Gastroesophageal sphincter (tissue), 4 donors: ENCODE results near the gene LRBA. TPM values are rescaled to one million over a fixed set of nuclear protein-coding genes. Genes with fewer than 3 reads are reported as not detected.

ENCODE experiments used
- ATAC-seq: fragments of 150-250 bp; one replicate; pipeline ENCODE4 v1.9.1; 2016; ENCODE audit warnings: mild to moderate bottlenecking, moderate library complexity
- H3K27ac ChIP-seq, 4 donors: fragments of 200-600 bp; sonication (generic) in 3 of 4; 1 replicate in 3 of 4; 2 replicates in 1 of 4; pipeline ENCODE4 v1.5.1; 2016 to 2019
- H3K27me3 ChIP-seq: fragments of 200-600 bp; sonication (generic); one replicate; pipeline ENCODE4 v1.5.1; 2019
- H3K36me3 ChIP-seq, 2 donors: fragments of 200-600 bp; sonication (generic); one replicate each; pipeline ENCODE4 v1.5.1; 2019; ENCODE audit warnings: control low read depth in 1 of 2
- H3K4me1 ChIP-seq, 3 donors: fragments of 200-600 bp; sonication (generic); 1 replicate in 2 of 3; 2 replicates in 1 of 3; pipeline ENCODE4 v1.5.1; 2016 to 2019; ENCODE audit warnings: control low read depth in 2 of 3
- H3K4me3 ChIP-seq, 2 donors: fragments of 200-600 bp; sonication (generic); one replicate each; pipeline ENCODE4 v1.5.1; 2019; ENCODE audit warnings: mild to moderate bottlenecking in 1 of 2, moderate library complexity in 1 of 2
- H3K9me3 ChIP-seq, 3 donors: fragments of 200-600 bp; sonication (generic); one replicate each; pipeline ENCODE4 v1.5.1; 2017 to 2019; ENCODE audit warnings: control low read depth in 2 of 3
- EP300 ChIP-seq: sonication (generic); formaldehyde crosslinking; IDR thresholded peaks from one replicate; pipeline ENCODE4 v1.6.1; 2017; ENCODE audit warnings: antibody characterized with exemption, mild to moderate bottlenecking
- POLR2A ChIP-seq, 2 donors: fragments of 450-650 bp; IDR thresholded peaks; one replicate each; pipeline ENCODE4 v1.6.1; 2017; ENCODE audit warnings: antibody characterized with exemption in 2 of 2, mild to moderate bottlenecking in 2 of 2, moderate library complexity in 1 of 2
- POLR2AphosphoS5 ChIP-seq: sonication (generic); formaldehyde crosslinking; IDR thresholded peaks from one replicate; pipeline ENCODE4 v1.6.1; 2017; ENCODE audit warnings: antibody characterized with exemption
- WGBS, 2 donors: methylation state at CpG; one replicate each; pipeline ENCODE4 v1.1.5; 2018; ENCODE audit warnings: low coverage in 1 of 2; 5-methylcytosine and 5-hydroxymethylcytosine counted together
- total RNA-seq, 4 donors: library from RNA; depleted of rRNA; stranded (reverse); fragments of >200 nt; gene quantifications; one replicate each; pipeline ENCODE4 v1.1.0, GENCODE V29; 2016
- TF ChIP-seq, protein P1 (sequence below), 4 experiments: fragments of 200-600 bp in 2 of 4; fragments of 450-650 bp in 2 of 4; sonication (generic) in 1 of 4; IDR thresholded peaks; one replicate each; pipeline ENCODE4 v1.5.1; 2017 to 2019; ENCODE audit warnings: antibody characterized with exemption in 4 of 4, mild to moderate bottlenecking in 2 of 4, moderate library complexity in 2 of 4

LRBA gene
- total RNA-seq, 4 donors from 2014 or later = 18.4 to 35.0 (median 23.2) TPM

GRCh38 chr4:150332086-150332485 lies 683.0 kb downstream of the LRBA start:
- H3K9me3 ChIP-seq = no peaks in the 10 kb centered on the region
- H3K4me3 ChIP-seq = no peak overlapping the region
- no peak for ATAC-seq
- no peaks in the 10 kb centered on the region for H3K27me3 ChIP-seq
- no peak for TF ChIP-seq POLR2A (IDR thresholded peaks at IDR 0.05)
- TF ChIP-seq, protein P1, sequence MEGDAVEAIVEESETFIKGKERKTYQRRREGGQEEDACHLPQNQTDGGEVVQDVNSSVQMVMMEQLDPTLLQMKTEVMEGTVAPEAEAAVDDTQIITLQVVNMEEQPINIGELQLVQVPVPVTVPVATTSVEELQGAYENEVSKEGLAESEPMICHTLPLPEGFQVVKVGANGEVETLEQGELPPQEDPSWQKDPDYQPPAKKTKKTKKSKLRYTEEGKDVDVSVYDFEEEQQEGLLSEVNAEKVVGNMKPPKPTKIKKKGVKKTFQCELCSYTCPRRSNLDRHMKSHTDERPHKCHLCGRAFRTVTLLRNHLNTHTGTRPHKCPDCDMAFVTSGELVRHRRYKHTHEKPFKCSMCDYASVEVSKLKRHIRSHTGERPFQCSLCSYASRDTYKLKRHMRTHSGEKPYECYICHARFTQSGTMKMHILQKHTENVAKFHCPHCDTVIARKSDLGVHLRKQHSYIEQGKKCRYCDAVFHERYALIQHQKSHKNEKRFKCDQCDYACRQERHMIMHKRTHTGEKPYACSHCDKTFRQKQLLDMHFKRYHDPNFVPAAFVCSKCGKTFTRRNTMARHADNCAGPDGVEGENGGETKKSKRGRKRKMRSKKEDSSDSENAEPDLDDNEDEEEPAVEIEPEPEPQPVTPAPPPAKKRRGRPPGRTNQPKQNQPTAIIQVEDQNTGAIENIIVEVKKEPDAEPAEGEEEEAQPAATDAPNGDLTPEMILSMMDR (IDR thresholded peaks at IDR 0.05) = no peak
- H3K36me3 ChIP-seq = no peaks in the 10 kb centered on the region
- no peak overlapping the region for H3K27ac ChIP-seq
- H3K4me1 ChIP-seq = peaks cover 0 to 19% (median 0%) of the 10 kb centered on the region in 3 donors

- Histone ChIP-seq H3K36me3 (no peaks in the 10 kb centered on the region), H3K9me3 (no peaks in the 10 kb centered on the region), H3K27ac (no peak overlapping the region), H3K4me3 (no peak overlapping the region), H3K27me3 (no peaks in the 10 kb centered on the region), H3K4me1 (peaks cover 0 to 11% (median 0%) of the 10 kb centered on the region in 3 donors)
- TF ChIP-seq POLR2A (IDR thresholded peaks at IDR 0.05) = no peak
- no peak for TF ChIP-seq EP300
- TF ChIP-seq POLR2AphosphoS5 = no peak
- TF ChIP-seq, protein P1 (IDR thresholded peaks at IDR 0.05) = no peak
- ATAC-seq = no peak
These were observed 685.7 kb downstream of the LRBA start for GRCh38 chr4:150329373-150329772.

GRCh38 chr4:150328496-150328895 lies 686.6 kb downstream of the LRBA start:
- no peaks in the 10 kb centered on the region for H3K9me3 ChIP-seq
- WGBS, 2 donors = 100% methylated on average over 2 of the region's 2 CpGs; no CpG with 5 or more reads in 1 of the 2 donors
- H3K4me3 ChIP-seq = no peak overlapping the region
- ATAC-seq = no peak
- H3K27ac ChIP-seq = no peak overlapping the region
- H3K4me1 ChIP-seq = peaks cover 0 to 7% (median 0%) of the 10 kb centered on the region in 3 donors
- TF ChIP-seq POLR2A (IDR thresholded peaks at IDR 0.05) (no peak), POLR2AphosphoS5 (no peak), EP300 (no peak)
- TF ChIP-seq, protein P1 (IDR thresholded peaks at IDR 0.05) = no peak
- no peaks in the 10 kb centered on the region for H3K36me3 ChIP-seq
- H3K27me3 ChIP-seq = no peaks in the 10 kb centered on the region

- H3K4me3 ChIP-seq = no peak overlapping the region
- TF ChIP-seq EP300 = no peak
- TF ChIP-seq POLR2AphosphoS5 = no peak
- no peak for TF ChIP-seq POLR2A (IDR thresholded peaks at IDR 0.05)
- TF ChIP-seq, protein P1 (IDR thresholded peaks at IDR 0.05) = no peak
- no peak overlapping the region for H3K27ac ChIP-seq
- no peaks in the 10 kb centered on the region for H3K4me1 ChIP-seq
- H3K36me3 ChIP-seq = no peaks in the 10 kb centered on the region
- WGBS, 2 donors = 66 to 93% methylated on average over 3 of the region's 3 CpGs
- H3K27me3 ChIP-seq = no peaks in the 10 kb centered on the region
- H3K9me3 ChIP-seq = no peaks in the 10 kb centered on the region
- ATAC-seq = no peak
These were observed 687.8 kb downstream of the LRBA start for GRCh38 chr4:150327262-150327780.

GRCh38 chr4:150325872-150326271 lies 689.2 kb downstream of the LRBA start:
- whole genome bisulfite sequencing, 2 donors = 69 to 86% methylated on average over 1 to 2 of the region's 2 CpGs
- Histone ChIP-seq H3K4me1 (no peaks in the 10 kb centered on the region), H3K27me3 (no peaks in the 10 kb centered on the region), H3K27ac (no peak overlapping the region), H3K36me3 (peaks cover 0 to 5% of the 10 kb centered on the region in 2 donors), H3K4me3 (no peak overlapping the region), H3K9me3 (no peaks in the 10 kb centered on the region)
- no peak for ATAC-seq
- TF ChIP-seq POLR2A (IDR thresholded peaks at IDR 0.05) = no peak
- TF ChIP-seq EP300 = no peak
- TF ChIP-seq POLR2AphosphoS5 = no peak
